ENCODE results near the gene H2BK1. TPM values are rescaled to one million over a fixed set of nuclear protein-coding genes. Genes with fewer than 3 reads are reported as not detected.
A peak's percentile ranks its signal among the peaks of the same experiment; 100 is the strongest.

Gene H2BK1
- total and polyA plus RNA-seq, 2 of the 13 experiments (the other 11 are each of a cell fraction or from before 2014, with no cell fraction given), result not detected

- ChIA-PET POLR2A (interaction anchor here (1.5 kb wide), 1 partner anchor 25 kb away, joined by 4 read pairs; the partner anchor contains the start of gene ABCF2), CTCF (ENCODE audit: low intra/inter-chr PET ratio, low total read pairs) (no interaction called here)
- H3K9me3 ChIP-seq (ENCODE audit: low read length), result no peaks in the 10 kb centered on the region
- BruUV-seq (replicated peaks), result no TSS peak
- DNase-seq (ENCODE audit: low spot score) (no peak), FAIRE-seq (no peak), ATAC-seq (peak; percentile 37)
- H3K4me1 ChIP-seq (ENCODE audit: insufficient read depth, low read length), result peaks cover 51% of the 10 kb centered on the region
- H3K27ac ChIP-seq (ENCODE audit: extremely low read length, insufficient read depth, low read length), result no peak overlapping the region
- no peak overlapping the region for H2AFZ ChIP-seq (ENCODE audit: low read length)
- no peaks in the 10 kb centered on the region for H3K79me2 ChIP-seq (ENCODE audit: insufficient read depth, low read length)
- WGBS (ENCODE audit: low lambda C conversion rate), result 5% methylated on average over 45 of the region's 79 CpGs
- H4K20me1 ChIP-seq (ENCODE audit: insufficient read depth, low read length), result no peaks in the 10 kb centered on the region; the same call in 1 of the 2 replicates
- in situ Hi-C loops (cut with HindIII; ENCODE audit: extremely low pct_ligation_motif_present, low pct_unique_long_range_greater_than_20kb), result loop anchor here (5.0 kb wide), 1 partner anchor 50 kb away; no protein-coding TSS in a partner anchor
- H3K36me3 ChIP-seq (replicated peaks in 1 of 2; ENCODE audit: control insufficient read depth in 1 of 2, insufficient read depth in 2 of 2, low read length in 2 of 2), result no peaks in the 10 kb centered on the region
- peak overlapping the region; percentile 34 to 68 (median 49); a peak in 5 of 6 replicates for H3K4me3 ChIP-seq (replicated peaks in 1 of 3; ENCODE audit: insufficient read depth in 1 of 3, low read depth in 2 of 3, low read length in 3 of 3)
- intact Hi-C loops (cut with micrococcal nuclease; ENCODE audit: unreplicated experiment), result loop anchor here (2.0 kb wide), 1 partner anchor 51 kb away; no protein-coding TSS in a partner anchor
- peak overlapping the region; percentile 74 for H3K4me2 ChIP-seq (ENCODE audit: low read depth, low read length)
- no peak overlapping the region for H3K9ac ChIP-seq (ENCODE audit: insufficient read depth, low read depth, low read length)
- H3K27me3 ChIP-seq (ENCODE audit: control insufficient read depth in 1 of 2, insufficient read depth in 2 of 2, low read length in 2 of 2), result peaks cover 20 to 87% of the 10 kb centered on the region in 2 experiments
- no peak for TF ChIP-seq KMT2A (CRISPR knock-in tag; IDR thresholded peaks at IDR 0.05)
- peak; percentile 23; the same call in 1 of the 2 replicates for TF ChIP-seq GABPB1 (CRISPR knock-in tag; IDR thresholded peaks at IDR 0.05)
- TF ChIP-seq, protein P1, sequence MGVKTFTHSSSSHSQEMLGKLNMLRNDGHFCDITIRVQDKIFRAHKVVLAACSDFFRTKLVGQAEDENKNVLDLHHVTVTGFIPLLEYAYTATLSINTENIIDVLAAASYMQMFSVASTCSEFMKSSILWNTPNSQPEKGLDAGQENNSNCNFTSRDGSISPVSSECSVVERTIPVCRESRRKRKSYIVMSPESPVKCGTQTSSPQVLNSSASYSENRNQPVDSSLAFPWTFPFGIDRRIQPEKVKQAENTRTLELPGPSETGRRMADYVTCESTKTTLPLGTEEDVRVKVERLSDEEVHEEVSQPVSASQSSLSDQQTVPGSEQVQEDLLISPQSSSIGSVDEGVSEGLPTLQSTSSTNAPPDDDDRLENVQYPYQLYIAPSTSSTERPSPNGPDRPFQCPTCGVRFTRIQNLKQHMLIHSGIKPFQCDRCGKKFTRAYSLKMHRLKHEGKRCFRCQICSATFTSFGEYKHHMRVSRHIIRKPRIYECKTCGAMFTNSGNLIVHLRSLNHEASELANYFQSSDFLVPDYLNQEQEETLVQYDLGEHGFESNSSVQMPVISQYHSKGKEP (CRISPR knock-in tag; IDR thresholded peaks at IDR 0.05), result no peak
- no peak for TF ChIP-seq ZNF740 (CRISPR knock-in tag; IDR thresholded peaks at IDR 0.05)
- 0 out of 2 replicates have a peak, but pooled peaks have one; percentile 19 for TF ChIP-seq SALL1 (CRISPR knock-in tag; IDR thresholded peaks at IDR 0.05)
- no peak for TF ChIP-seq ZNF597 (CRISPR knock-in tag; IDR thresholded peaks at IDR 0.05)
- TF ChIP-seq THAP9 (CRISPR knock-in tag; IDR thresholded peaks at IDR 0.05; ENCODE audit: borderline replicate concordance), result no peak
- TF ChIP-seq, protein P2, sequence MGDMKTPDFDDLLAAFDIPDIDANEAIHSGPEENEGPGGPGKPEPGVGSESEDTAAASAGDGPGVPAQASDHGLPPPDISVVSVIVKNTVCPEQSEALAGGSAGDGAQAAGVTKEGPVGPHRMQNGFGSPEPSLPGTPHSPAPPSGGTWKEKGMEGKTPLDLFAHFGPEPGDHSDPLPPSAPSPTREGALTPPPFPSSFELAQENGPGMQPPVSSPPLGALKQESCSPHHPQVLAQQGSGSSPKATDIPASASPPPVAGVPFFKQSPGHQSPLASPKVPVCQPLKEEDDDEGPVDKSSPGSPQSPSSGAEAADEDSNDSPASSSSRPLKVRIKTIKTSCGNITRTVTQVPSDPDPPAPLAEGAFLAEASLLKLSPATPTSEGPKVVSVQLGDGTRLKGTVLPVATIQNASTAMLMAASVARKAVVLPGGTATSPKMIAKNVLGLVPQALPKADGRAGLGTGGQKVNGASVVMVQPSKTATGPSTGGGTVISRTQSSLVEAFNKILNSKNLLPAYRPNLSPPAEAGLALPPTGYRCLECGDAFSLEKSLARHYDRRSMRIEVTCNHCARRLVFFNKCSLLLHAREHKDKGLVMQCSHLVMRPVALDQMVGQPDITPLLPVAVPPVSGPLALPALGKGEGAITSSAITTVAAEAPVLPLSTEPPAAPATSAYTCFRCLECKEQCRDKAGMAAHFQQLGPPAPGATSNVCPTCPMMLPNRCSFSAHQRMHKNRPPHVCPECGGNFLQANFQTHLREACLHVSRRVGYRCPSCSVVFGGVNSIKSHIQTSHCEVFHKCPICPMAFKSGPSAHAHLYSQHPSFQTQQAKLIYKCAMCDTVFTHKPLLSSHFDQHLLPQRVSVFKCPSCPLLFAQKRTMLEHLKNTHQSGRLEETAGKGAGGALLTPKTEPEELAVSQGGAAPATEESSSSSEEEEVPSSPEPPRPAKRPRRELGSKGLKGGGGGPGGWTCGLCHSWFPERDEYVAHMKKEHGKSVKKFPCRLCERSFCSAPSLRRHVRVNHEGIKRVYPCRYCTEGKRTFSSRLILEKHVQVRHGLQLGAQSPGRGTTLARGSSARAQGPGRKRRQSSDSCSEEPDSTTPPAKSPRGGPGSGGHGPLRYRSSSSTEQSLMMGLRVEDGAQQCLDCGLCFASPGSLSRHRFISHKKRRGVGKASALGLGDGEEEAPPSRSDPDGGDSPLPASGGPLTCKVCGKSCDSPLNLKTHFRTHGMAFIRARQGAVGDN (CRISPR knock-in tag; IDR thresholded peaks at IDR 0.05), result peak; percentile 40
- no peak for TF ChIP-seq MEIS1 (CRISPR knock-in tag; IDR thresholded peaks at IDR 0.05; ENCODE audit: borderline replicate concordance)
- no peak for TF ChIP-seq ZNF580 (CRISPR knock-in tag; IDR thresholded peaks at IDR 0.05; ENCODE audit: borderline replicate concordance, low read depth)
- no peak for TF ChIP-seq DNMT3B (CRISPR knock-in tag; conservative IDR thresholded peaks at IDR 0.05)
Observed at GRCh38 chr7:151251689-151252560, 41.6 kb upstream of the H2BK1 start.
